ENCODE results near the gene KIR3DL3.
"Not testable (repeated sequence)": the region's sequence is repeated elsewhere in the genome, so short reads cannot be mapped to it uniquely, and the experiment has no call there.

The KIR3DL3 gene

GRCh38 chr19:54771018-54771960 is 47.0 kb downstream of the KIR3DL3 start:
- not testable (repeated sequence) for H2AFZ ChIP-seq (ENCODE audit: insufficient read depth, low read length, poor library complexity); H2BK5ac ChIP-seq (ENCODE audit: low read depth, low read length, poor library complexity); H3K27ac ChIP-seq (ENCODE audit: low read depth, low read length); H2BK12ac ChIP-seq (ENCODE audit: low read length); H4K12ac ChIP-seq (ENCODE audit: low read depth, low read length); H3K36me3 ChIP-seq (ENCODE audit: control insufficient read depth in 1 of 2, insufficient read depth in 2 of 2, low read length in 2 of 2); H4K8ac ChIP-seq (ENCODE audit: low read depth, low read length); DNase-seq; H3K4me2 ChIP-seq (ENCODE audit: low read length); H3K4ac ChIP-seq (ENCODE audit: low read depth, low read length); H2AK5ac ChIP-seq (ENCODE audit: low read length); H4K91ac ChIP-seq (ENCODE audit: low read depth, low read length); H3K79me1 ChIP-seq (ENCODE audit: low read length); H3K79me2 ChIP-seq (ENCODE audit: control insufficient read depth, insufficient read depth, low read length, poor library complexity); H3K18ac ChIP-seq (ENCODE audit: low read length); H3K9ac ChIP-seq (ENCODE audit: low read length); H2BK120ac ChIP-seq (ENCODE audit: insufficient read depth, low read length, poor library complexity); H3K4me3 ChIP-seq (ENCODE audit: low read depth, low read length); H3K23ac ChIP-seq (ENCODE audit: low read length); H3K14ac ChIP-seq (ENCODE audit: low read length); H3K27me3 ChIP-seq (ENCODE audit: insufficient read depth, low read length); H3K4me1 ChIP-seq (ENCODE audit: control insufficient read depth in 1 of 2, insufficient read depth in 2 of 2, low read length in 2 of 2)
- WGBS (ENCODE audit: extremely low coverage, insufficient coverage, insufficient read length): no CpG with 5 or more reads among the region's 15 CpGs
- H3K9me3 ChIP-seq (ENCODE audit: insufficient read depth, low read depth, low read length): peaks cover 39% of the 10 kb centered on the region

DNA sequence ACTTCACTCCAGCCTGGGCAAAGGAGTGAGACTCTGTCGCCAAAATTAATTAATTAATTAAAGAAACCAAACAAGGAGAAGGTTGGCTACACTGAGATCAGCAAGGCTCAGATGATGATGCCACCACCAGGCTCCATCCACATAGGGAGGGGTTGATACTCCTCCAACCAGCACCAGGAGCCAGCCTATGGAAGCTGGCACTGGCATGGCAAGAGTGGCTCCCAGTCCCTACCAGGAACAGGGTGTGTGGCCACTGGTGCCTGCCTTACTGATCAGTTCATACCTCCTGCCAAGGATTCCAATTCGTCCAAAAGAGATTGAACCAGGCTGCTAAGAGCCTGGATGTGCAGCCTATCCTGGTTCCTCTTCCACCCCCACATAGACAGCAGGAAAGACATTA is 48.4 kb downstream of the KIR3DL3 start:
- H4K12ac ChIP-seq (ENCODE audit: low read depth, low read length); H4K8ac ChIP-seq (ENCODE audit: low read depth, low read length); H2BK5ac ChIP-seq (ENCODE audit: low read depth, low read length, poor library complexity); H3K27ac ChIP-seq (ENCODE audit: low read depth, low read length); H3K14ac ChIP-seq (ENCODE audit: low read length); DNase-seq; H3K23ac ChIP-seq (ENCODE audit: low read length); H3K4me3 ChIP-seq (ENCODE audit: low read depth, low read length); H2AK5ac ChIP-seq (ENCODE audit: low read length); H2AFZ ChIP-seq (ENCODE audit: insufficient read depth, low read length, poor library complexity); H3K4ac ChIP-seq (ENCODE audit: low read depth, low read length); H3K79me1 ChIP-seq (ENCODE audit: low read length); H3K18ac ChIP-seq (ENCODE audit: low read length); H2BK120ac ChIP-seq (ENCODE audit: insufficient read depth, low read length, poor library complexity); H3K36me3 ChIP-seq (ENCODE audit: control insufficient read depth in 1 of 2, insufficient read depth in 2 of 2, low read length in 2 of 2); H3K27me3 ChIP-seq (ENCODE audit: insufficient read depth, low read length); H3K4me1 ChIP-seq (ENCODE audit: control insufficient read depth in 1 of 2, insufficient read depth in 2 of 2, low read length in 2 of 2); H3K9ac ChIP-seq (ENCODE audit: low read length); H3K79me2 ChIP-seq (ENCODE audit: control insufficient read depth, insufficient read depth, low read length, poor library complexity); H4K91ac ChIP-seq (ENCODE audit: low read depth, low read length); H3K4me2 ChIP-seq (ENCODE audit: low read length); H2BK12ac ChIP-seq (ENCODE audit: low read length): not testable (repeated sequence)
- peaks cover 38% of the 10 kb centered on the region for H3K9me3 ChIP-seq (ENCODE audit: insufficient read depth, low read depth, low read length)
- WGBS (ENCODE audit: extremely low coverage, insufficient coverage, insufficient read length): no CpG with 5 or more reads among the region's 2 CpGs

DNA sequence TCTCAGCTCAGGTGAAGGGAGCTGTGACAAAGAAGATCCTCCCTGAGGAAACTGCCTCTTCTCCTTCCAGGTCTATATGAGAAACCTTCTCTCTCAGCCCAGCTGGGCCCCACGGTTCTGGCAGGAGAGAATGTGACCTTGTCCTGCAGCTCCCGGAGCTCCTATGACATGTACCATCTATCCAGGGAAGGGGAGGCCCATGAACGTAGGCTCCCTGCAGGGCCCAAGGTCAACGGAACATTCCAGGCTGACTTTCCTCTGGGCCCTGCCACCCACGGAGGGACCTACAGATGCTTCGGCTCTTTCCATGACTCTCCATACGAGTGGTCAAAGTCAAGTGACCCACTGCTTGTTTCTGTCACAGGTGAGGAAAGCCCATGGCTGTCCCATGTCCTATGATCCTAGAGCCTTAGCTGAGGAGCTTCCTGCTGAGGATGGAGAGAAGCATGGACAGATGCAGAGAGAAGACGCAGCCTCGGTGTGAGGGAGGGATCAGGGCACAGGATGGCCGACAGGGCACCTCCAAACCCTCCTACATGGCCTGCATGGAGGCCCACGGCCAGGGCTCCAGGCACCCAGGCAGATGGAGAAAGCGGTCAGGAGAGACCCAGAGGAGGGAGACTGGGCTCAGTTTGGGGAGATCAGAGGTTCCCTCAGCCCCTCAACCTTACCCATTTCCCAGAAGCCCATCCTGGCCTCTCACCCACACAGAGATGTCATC is 51.0 kb downstream of the KIR3DL3 start:
- DNase-seq; H3K9ac ChIP-seq (ENCODE audit: low read length); H2BK5ac ChIP-seq (ENCODE audit: low read depth, low read length, poor library complexity); H3K4me1 ChIP-seq (ENCODE audit: control insufficient read depth in 1 of 2, insufficient read depth in 2 of 2, low read length in 2 of 2); H3K27ac ChIP-seq (ENCODE audit: low read depth, low read length); H4K12ac ChIP-seq (ENCODE audit: low read depth, low read length); H3K4me3 ChIP-seq (ENCODE audit: low read depth, low read length); H2AFZ ChIP-seq (ENCODE audit: insufficient read depth, low read length, poor library complexity); H4K8ac ChIP-seq (ENCODE audit: low read depth, low read length); H2BK120ac ChIP-seq (ENCODE audit: insufficient read depth, low read length, poor library complexity); H3K27me3 ChIP-seq (ENCODE audit: insufficient read depth, low read length); H2AK5ac ChIP-seq (ENCODE audit: low read length); H3K4me2 ChIP-seq (ENCODE audit: low read length); H3K4ac ChIP-seq (ENCODE audit: low read depth, low read length); H3K23ac ChIP-seq (ENCODE audit: low read length); H3K79me2 ChIP-seq (ENCODE audit: control insufficient read depth, insufficient read depth, low read length, poor library complexity); H3K79me1 ChIP-seq (ENCODE audit: low read length); H4K91ac ChIP-seq (ENCODE audit: low read depth, low read length); H2BK12ac ChIP-seq (ENCODE audit: low read length); H3K14ac ChIP-seq (ENCODE audit: low read length); H3K18ac ChIP-seq (ENCODE audit: low read length); H3K36me3 ChIP-seq (ENCODE audit: control insufficient read depth in 1 of 2, insufficient read depth in 2 of 2, low read length in 2 of 2): not testable (repeated sequence)
- WGBS (ENCODE audit: extremely low coverage, insufficient coverage, insufficient read length): no CpG with 5 or more reads among the region's 12 CpGs
- H3K9me3 ChIP-seq (ENCODE audit: insufficient read depth, low read depth, low read length): peaks cover 32% of the 10 kb centered on the region

- not testable (repeated sequence) for H2BK12ac ChIP-seq (ENCODE audit: low read length); H3K79me2 ChIP-seq (ENCODE audit: control insufficient read depth, insufficient read depth, low read length, poor library complexity); H3K4ac ChIP-seq (ENCODE audit: low read depth, low read length); H3K18ac ChIP-seq (ENCODE audit: low read length); H3K4me3 ChIP-seq (ENCODE audit: low read depth, low read length); H4K91ac ChIP-seq (ENCODE audit: low read depth, low read length); H2AFZ ChIP-seq (ENCODE audit: insufficient read depth, low read length, poor library complexity); H3K27ac ChIP-seq (ENCODE audit: low read depth, low read length); H3K79me1 ChIP-seq (ENCODE audit: low read length); H4K12ac ChIP-seq (ENCODE audit: low read depth, low read length); H3K9ac ChIP-seq (ENCODE audit: low read length); H2BK5ac ChIP-seq (ENCODE audit: low read depth, low read length, poor library complexity); H3K14ac ChIP-seq (ENCODE audit: low read length); H3K4me2 ChIP-seq (ENCODE audit: low read length); H2BK120ac ChIP-seq (ENCODE audit: insufficient read depth, low read length, poor library complexity); H3K36me3 ChIP-seq (ENCODE audit: control insufficient read depth in 1 of 2, insufficient read depth in 2 of 2, low read length in 2 of 2); H3K23ac ChIP-seq (ENCODE audit: low read length); H3K27me3 ChIP-seq (ENCODE audit: insufficient read depth, low read length); H4K8ac ChIP-seq (ENCODE audit: low read depth, low read length); H2AK5ac ChIP-seq (ENCODE audit: low read length); DNase-seq; H3K4me1 ChIP-seq (ENCODE audit: control insufficient read depth in 1 of 2, insufficient read depth in 2 of 2, low read length in 2 of 2)
- peaks cover 26% of the 10 kb centered on the region for H3K9me3 ChIP-seq (ENCODE audit: insufficient read depth, low read depth, low read length)
- WGBS (ENCODE audit: extremely low coverage, insufficient coverage, insufficient read length): no CpG with 5 or more reads among the region's 8 CpGs
These were observed 51.6 kb downstream of the KIR3DL3 start for GRCh38 chr19:54775830-54776229.
